Endothelial cell of umbilical vein (primary cell): ENCODE measurements around the gene ITPRIPL1. TPM values are rescaled to one million over a fixed set of nuclear protein-coding genes. Genes with fewer than 3 reads are reported as not detected.
"Not testable (repeated sequence)": the region's sequence is repeated elsewhere in the genome, so short reads cannot be mapped to it uniquely, and the experiment has no call there.

ENCODE experiments used
- BruUV-seq: library from RNA; stranded (reverse); fragments of 400-500 nt; replicated peaks from 2 replicates; lab custom pipeline; 2021; lab: Mats Ljungman, UMichigan
- CTCF ChIA-PET: fragments of 300-600, 350-600 bp; sonication (Branson Sonifier 250); formaldehyde crosslinking; loops from one replicate; lab custom pipeline; 2021; ENCODE audit warnings: antibody characterized with exemption, inconsistent platforms; lab: Charles Lee
- POLR2A ChIA-PET: fragments of 300-600, 350-600 bp; sonication (Branson Sonifier 250); formaldehyde crosslinking; loops from one replicate; lab custom pipeline; 2021; ENCODE audit warnings: antibody characterized with exemption, inconsistent platforms; lab: Charles Lee
- DNase-seq: peaks from one replicate; pipeline ENCODE4 v3.0.0-alpha.2; 2011; ENCODE audit warnings: low read depth, low spot score
- FAIRE-seq: peaks from 2 replicates; lab custom pipeline; 2011; peaks lifted over from hg19 to GRCh38; lab: Jason Lieb, UNC
- H2AFZ ChIP-seq: 2 replicates; pipeline ENCODE4 v1.6.0; 2012; ENCODE audit warnings: low read depth, low read length, control low read depth, inconsistent platforms
- H3K27ac ChIP-seq: 2 replicates; pipeline ENCODE4 v1.5.1; 2011; ENCODE audit warnings: low read depth, mild to moderate bottlenecking, control low read depth, low read length, moderate library complexity; ENCODE audit not compliant: insufficient read depth
- H3K27me3 ChIP-seq, 2 experiments: 2 replicates each; pipeline versions ENCODE4 v1.6.0 to v1.6.1; 2011; ENCODE audit warnings: low read length in 2 of 2, mixed read lengths in 1 of 2; ENCODE audit not compliant: control insufficient read depth in 2 of 2, insufficient read depth in 2 of 2
- H3K36me3 ChIP-seq, 2 experiments: 2 replicates in 1 of 2; 3 replicates in 1 of 2; pipeline ENCODE4 v1.5.1; 2011; ENCODE audit warnings: low read length in 2 of 2, mild to moderate bottlenecking in 1 of 2, moderate library complexity in 1 of 2; ENCODE audit not compliant: control insufficient read depth in 2 of 2, insufficient read depth in 2 of 2; ENCODE audit errors: extremely low read depth in 1 of 2
- H3K4me1 ChIP-seq: 3 replicates; pipeline ENCODE4 v1.5.1; 2011; ENCODE audit warnings: mild to moderate bottlenecking, low read length; ENCODE audit not compliant: control insufficient read depth, insufficient read depth; ENCODE audit errors: extremely low read depth
- H3K4me2 ChIP-seq: 2 replicates; pipeline ENCODE4 v1.6.1; 2011; ENCODE audit warnings: low read length, control low read depth, mixed read lengths; ENCODE audit not compliant: insufficient read depth
- H3K4me3 ChIP-seq, 3 experiments: fragments of 200-600 bp in 1 of 3; sonication (generic), shearing (Covaris generic) in 1 of 3; replicated peaks in 1 of 3; 2 replicates each; pipeline ENCODE4 v1.5.1; 2011 to 2016; ENCODE audit warnings: control low read depth in 3 of 3, low read length in 3 of 3, mild to moderate bottlenecking in 2 of 3, inconsistent platforms in 1 of 3, low read depth in 1 of 3, moderate library complexity in 1 of 3; ENCODE audit not compliant: insufficient read depth in 1 of 3
- H3K79me2 ChIP-seq: 2 replicates; pipeline ENCODE4 v1.6.0; 2012; ENCODE audit warnings: low read length, inconsistent platforms; ENCODE audit not compliant: control insufficient read depth, insufficient read depth
- H3K9ac ChIP-seq: replicated peaks from 2 replicates; pipeline ENCODE3; 2011; ENCODE audit warnings: low read length, control low read depth; ENCODE audit not compliant: insufficient read depth; ENCODE audit errors: extremely low read depth
- H3K9me1 ChIP-seq: replicated peaks from 3 replicates; pipeline ENCODE4 v1.6.0; 2011; ENCODE audit warnings: mild to moderate bottlenecking, low read length; ENCODE audit not compliant: control insufficient read depth, insufficient read depth; ENCODE audit errors: extremely low read depth
- H3K9me3 ChIP-seq: replicated peaks from 2 replicates; pipeline ENCODE4 v1.5.1; 2012; ENCODE audit warnings: low read length, inconsistent platforms; ENCODE audit not compliant: control insufficient read depth, insufficient read depth
- H4K20me1 ChIP-seq: replicated peaks from 2 replicates; pipeline ENCODE3; 2011; ENCODE audit warnings: mild to moderate bottlenecking, low read length; ENCODE audit not compliant: control insufficient read depth, insufficient read depth; ENCODE audit errors: extremely low read depth
- CTCF ChIP-seq, 2 donors: IDR thresholded peaks; 1 replicate in 1 of 2; 2 replicates in 1 of 2; pipeline ENCODE4 v1.5.1; 2011; ENCODE audit warnings: low read length in 2 of 2, mild to moderate bottlenecking in 2 of 2, moderate library complexity in 2 of 2, control low read depth in 1 of 2, inconsistent platforms in 1 of 2, low read depth in 1 of 2; ENCODE audit not compliant: insufficient read depth in 1 of 2; ENCODE audit errors: extremely low read depth in 1 of 2
- EZH2 ChIP-seq: IDR thresholded peaks from 2 replicates; pipeline ENCODE4 v1.6.1; 2012; ENCODE audit warnings: borderline replicate concordance, low read depth, mild to moderate bottlenecking, moderate library complexity, low read length, inconsistent platforms; ENCODE audit not compliant: severe bottlenecking
- FOS ChIP-seq: IDR thresholded peaks from 2 replicates; pipeline ENCODE4 v1.6.1; 2011; ENCODE audit warnings: mild to moderate bottlenecking, low read length, moderate library complexity, borderline replicate concordance; ENCODE audit not compliant: insufficient read depth
- GATA2 ChIP-seq: IDR thresholded peaks from 2 replicates; pipeline ENCODE4 v1.7.0; 2011; ENCODE audit warnings: low read depth, mild to moderate bottlenecking, moderate library complexity, mixed read lengths, low read length; ENCODE audit not compliant: insufficient read length, insufficient read depth
- JUN ChIP-seq: IDR thresholded peaks from 2 replicates; pipeline ENCODE4 v1.6.1; 2011; ENCODE audit warnings: borderline replicate concordance, low read depth; ENCODE audit not compliant: insufficient read length, insufficient read depth
- MAX ChIP-seq: IDR thresholded peaks from 2 replicates; pipeline ENCODE4 v1.6.1; 2011; ENCODE audit not compliant: insufficient read depth, insufficient read length
- MYC ChIP-seq: IDR thresholded peaks from one replicate; pipeline ENCODE4 v1.6.1; 2011; ENCODE audit warnings: mild to moderate bottlenecking, low read depth, low read length
- POLR2A ChIP-seq: IDR thresholded peaks from 2 replicates; pipeline ENCODE4 v1.6.1; 2012; ENCODE audit warnings: low read depth, mild to moderate bottlenecking, control low read depth, low read length
- POLR2AphosphoS5 ChIP-seq: IDR thresholded peaks from 2 replicates; pipeline ENCODE4 v1.6.1; 2012; ENCODE audit warnings: low read depth, mild to moderate bottlenecking, control low read depth, low read length, moderate library complexity; ENCODE audit not compliant: insufficient read depth
- dilution Hi-C: fragments of 300-500 bp; cut with MboI; formaldehyde crosslinking; loops from one replicate; pipeline ENCODE4 v1.15.0; 2019; ENCODE audit warnings: low sequenced_read_pairs; ENCODE audit not compliant: extremely low pct_ligation_motif_present
- intact Hi-C: fragments of 100-400 bp; cut with micrococcal nuclease; formaldehyde crosslinking; loops from one replicate; pipeline ENCODE4 v1.10.0; 2022
- polyA plus RNA-seq, 4 experiments: library from polyadenylated mRNA; depleted of rRNA in 3 of 4; stranded (reverse) in 3 of 4; unstranded in 1 of 4; fragments of >200 nt; gene quantifications; 2 replicates each; pipeline versions ENCODE4 v1.2.1 to v1.2.3, GENCODE V29; 2011 to 2012; ENCODE audit warnings: missing spikeins in 1 of 4
- total RNA-seq: library from RNA; stranded (reverse); gene quantifications from 2 replicates; pipeline ENCODE4 v1.2.3, GENCODE V29; 2021

The ITPRIPL1 gene
- total and polyA plus RNA-seq, 2 donors (not counting 3 experiments of a cell fraction or from before 2014, with no cell fraction given): 2.6 to 5.8 TPM

GRCh38 chr2:96291751-96292150 is 33.4 kb upstream of the ITPRIPL1 start:
- no peak overlapping the region for H3K27ac ChIP-seq
- no peaks in the 10 kb centered on the region for H3K9me1 ChIP-seq
- H3K4me2 ChIP-seq: no peak overlapping the region
- ChIA-PET POLR2A (no interaction called here), CTCF (no interaction called here)
- no peak overlapping the region for H3K9ac ChIP-seq
- no peak overlapping the region for H2AFZ ChIP-seq
- no peaks in the 10 kb centered on the region for H3K4me1 ChIP-seq
- intact Hi-C loops: no loop called here
- BruUV-seq: no TSS peak
- H3K4me3 ChIP-seq: no peak overlapping the region
- TF ChIP-seq POLR2AphosphoS5: no peak
- TF ChIP-seq POLR2A: no peak
- no peak for TF ChIP-seq MAX
- no peak for TF ChIP-seq JUN
- no peak for TF ChIP-seq FOS
- no peak for TF ChIP-seq CTCF (IDR thresholded peaks at IDR 0.05; ENCODE audit: extremely low read depth in 1 of 2, insufficient read depth in 1 of 2, low read depth in 1 of 2, low read length in 2 of 2)
- no peak for TF ChIP-seq MYC
- no peak for TF ChIP-seq GATA2
- no peak for TF ChIP-seq EZH2
- DNase-seq (no peak), FAIRE-seq (no peak)
- H4K20me1 ChIP-seq: no peaks in the 10 kb centered on the region
- no peaks in the 10 kb centered on the region for H3K79me2 ChIP-seq
- dilution Hi-C loops: no loop called here
- H3K9me3 ChIP-seq: no peaks in the 10 kb centered on the region
- no peaks in the 10 kb centered on the region for H3K27me3 ChIP-seq
- H3K36me3 ChIP-seq: peaks cover 30 to 68% of the 10 kb centered on the region in 2 experiments

- H3K27ac ChIP-seq, H3K4me1 ChIP-seq, H3K79me2 ChIP-seq, H3K4me3 ChIP-seq, H3K9me1 ChIP-seq, H3K9ac ChIP-seq, DNase-seq, H3K9me3 ChIP-seq, BruUV-seq, H2AFZ ChIP-seq, H3K4me2 ChIP-seq, dilution Hi-C loops, H3K27me3 ChIP-seq, intact Hi-C loops, H4K20me1 ChIP-seq, FAIRE-seq, POLR2A ChIA-PET: not testable (repeated sequence)
- CTCF ChIA-PET: interaction anchor here (1.3 kb wide), 1 partner anchor 11 kb away, joined by 5 read pairs; the partner anchor contains the start of gene SNRNP200
- peaks cover 29 to 66% of the 10 kb centered on the region in 2 experiments for H3K36me3 ChIP-seq
Observed at GRCh38 chr2:96294271-96294670, 30.8 kb upstream of the ITPRIPL1 start.
